NCI-H1417 treated with DMSO at 0.1 percent for 48 hours (cell line): ENCODE data around the gene VGLL3.
"Not testable (repeated sequence)": the region's sequence is repeated elsewhere in the genome, so short reads cannot be mapped to it uniquely, and the experiment has no call there.

ENCODE experiments used
- DNase-seq: peaks from one replicate; lab custom pipeline; 2025; lab: John Stamatoyannopoulos, UW

VGLL3 gene

GRCh38 chr3:86990734-86991481 is at the start of gene VGLL3:
Gene VGLL3 (minus strand): TSS chr3:86991149. CDS start chr3:86990743, 406 bp downstream.
- DNase-seq, result no peak

DNA sequence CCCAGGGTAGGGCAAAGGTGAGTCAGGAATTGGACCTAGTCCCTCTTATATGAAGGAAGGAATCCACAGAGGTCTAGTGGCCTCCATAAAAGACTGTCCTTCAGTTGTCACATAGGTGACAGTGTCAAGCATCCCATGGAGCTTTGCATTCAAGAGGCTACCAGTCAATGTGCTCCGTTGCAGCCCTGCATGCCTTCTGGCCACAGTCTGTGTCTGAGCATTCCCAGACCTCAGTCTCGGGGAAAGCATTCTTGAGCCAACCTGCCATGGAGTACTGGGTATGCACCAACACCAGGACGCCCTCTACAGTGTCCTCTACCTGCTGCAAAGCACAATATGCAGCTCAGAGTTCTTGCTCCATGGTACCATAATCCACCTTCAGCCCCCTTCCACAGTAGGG is 46.7 kb upstream of the VGLL3 start:
- DNase-seq, result no peak

- no peak for DNase-seq
Measured at GRCh38 chr3:87036671-87037070, 45.7 kb upstream of the VGLL3 start.

GRCh38 chr3:87035339-87035738 is 44.4 kb upstream of the VGLL3 start:
- DNase-seq, result no peak

- DNase-seq, result no peak
Measured at GRCh38 chr3:87033205-87033604, 42.3 kb upstream of the VGLL3 start.

- DNase-seq, result no peak
Measured at GRCh38 chr3:87025661-87026645, 35.0 kb upstream of the VGLL3 start.

- not testable (repeated sequence) for DNase-seq
Measured at GRCh38 chr3:87017370-87017769, 26.4 kb upstream of the VGLL3 start.

DNA sequence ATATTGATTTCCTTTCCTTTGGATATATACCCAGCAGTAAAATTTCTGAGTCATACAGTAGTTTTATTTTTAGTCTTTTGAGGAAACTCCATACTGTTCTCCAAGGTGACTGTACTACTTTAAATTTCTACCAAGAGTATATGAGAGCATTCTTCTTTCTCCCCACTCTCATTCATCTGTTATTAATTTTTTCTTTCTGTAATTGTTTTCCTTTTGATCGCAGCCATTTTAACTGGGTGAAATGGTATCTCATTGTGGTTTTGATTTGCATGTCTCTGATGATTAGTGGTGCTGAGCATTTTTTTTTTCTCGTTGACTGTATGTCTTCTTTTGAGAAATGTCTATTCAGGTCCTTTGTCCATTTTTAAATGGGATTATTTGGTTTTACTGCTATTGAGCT is 18.3 kb upstream of the VGLL3 start:
- DNase-seq, result no peak

GRCh38 chr3:87006844-87007439 is 16.0 kb upstream of the VGLL3 start:
- DNase-seq, result no peak

DNA sequence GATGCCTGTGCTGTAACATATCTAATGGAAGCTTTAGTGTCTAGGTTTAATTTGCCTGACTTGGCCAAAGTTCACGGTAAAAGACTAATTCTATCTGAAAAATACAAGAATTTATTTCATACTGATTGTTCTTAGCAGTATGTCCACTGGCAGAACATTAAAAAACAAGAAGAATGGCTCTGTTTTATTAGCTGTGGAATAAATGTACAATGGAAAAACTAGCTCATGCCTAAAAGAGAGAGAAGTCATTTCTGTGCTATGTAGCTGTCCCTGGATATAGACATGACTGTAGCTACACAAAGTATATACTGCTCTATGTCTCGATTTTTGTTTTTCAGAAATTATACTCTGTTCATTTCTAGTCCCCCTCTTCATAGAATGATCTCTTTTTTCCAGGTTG is 13.9 kb upstream of the VGLL3 start:
- DNase-seq, result no peak

DNA sequence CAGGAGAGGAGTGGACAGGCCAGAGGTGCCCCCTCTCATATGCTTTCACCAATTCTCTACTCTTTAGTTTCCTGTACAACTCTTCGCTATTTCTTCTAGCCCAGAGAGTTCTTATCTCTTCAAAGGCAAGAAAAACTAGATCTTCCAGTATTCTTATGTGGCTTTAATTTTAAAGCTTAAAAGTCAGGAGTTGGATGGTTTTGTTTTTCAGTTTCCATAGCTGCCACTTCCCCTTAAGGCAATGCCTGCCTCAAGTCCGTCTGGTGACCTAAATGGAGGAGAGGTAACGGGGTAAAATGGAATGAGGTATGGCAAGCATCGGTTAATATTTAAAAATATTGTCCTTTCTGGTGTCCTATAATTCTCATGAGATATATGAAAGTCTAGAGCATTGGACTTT is 11.4 kb upstream of the VGLL3 start:
- no peak for DNase-seq

DNA sequence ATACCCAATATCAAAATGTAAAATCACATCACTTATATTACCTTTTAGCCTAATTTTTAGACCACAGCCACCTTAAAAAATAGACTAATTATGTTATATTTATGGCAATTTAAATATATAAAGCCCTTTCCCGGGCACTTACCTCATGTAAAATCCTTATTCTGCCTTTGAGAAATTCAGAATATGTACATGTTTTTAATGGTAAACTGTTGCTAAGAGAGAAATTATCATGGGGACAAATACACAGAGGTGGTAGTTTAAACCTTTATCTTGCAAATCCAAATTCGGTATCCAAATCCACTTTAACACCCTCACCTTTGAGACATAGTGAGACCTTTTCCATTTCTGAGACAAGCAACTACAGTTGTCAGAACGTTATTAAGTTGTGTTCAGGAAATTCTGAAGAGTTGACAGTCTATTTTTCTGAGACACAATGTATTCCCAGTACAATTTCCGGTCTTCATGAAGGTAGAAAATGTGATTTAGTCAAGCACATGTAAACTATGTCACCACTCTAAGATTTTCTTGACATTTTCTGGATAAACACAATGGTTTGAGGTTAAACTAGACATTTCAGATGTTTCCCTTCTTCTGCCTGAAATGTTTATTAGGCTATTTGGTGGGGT is 10.6 kb upstream of the VGLL3 start:
- DNase-seq, result no peak

DNA sequence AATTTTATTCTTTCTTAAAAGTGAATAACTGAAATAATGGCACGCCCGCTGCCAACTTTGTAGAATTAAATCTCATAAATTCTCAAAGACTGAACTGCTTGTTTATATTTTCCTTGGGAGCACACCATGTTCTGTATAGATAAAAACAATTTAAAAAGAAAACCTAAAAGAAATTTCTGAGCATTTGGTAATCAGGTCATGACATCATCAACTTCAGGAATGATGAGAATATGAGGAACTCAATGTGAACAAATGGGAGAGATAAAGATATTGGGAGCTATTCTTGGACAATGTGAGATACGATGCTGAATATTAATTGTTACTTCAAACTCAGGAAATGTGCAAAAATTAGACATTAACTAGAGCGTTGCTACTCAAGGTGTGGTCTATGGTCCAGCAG is 10.0 kb upstream of the VGLL3 start:
- DNase-seq, result no peak

- no peak for DNase-seq
Measured at GRCh38 chr3:86998569-86998968, 7.6 kb upstream of the VGLL3 start.

DNA sequence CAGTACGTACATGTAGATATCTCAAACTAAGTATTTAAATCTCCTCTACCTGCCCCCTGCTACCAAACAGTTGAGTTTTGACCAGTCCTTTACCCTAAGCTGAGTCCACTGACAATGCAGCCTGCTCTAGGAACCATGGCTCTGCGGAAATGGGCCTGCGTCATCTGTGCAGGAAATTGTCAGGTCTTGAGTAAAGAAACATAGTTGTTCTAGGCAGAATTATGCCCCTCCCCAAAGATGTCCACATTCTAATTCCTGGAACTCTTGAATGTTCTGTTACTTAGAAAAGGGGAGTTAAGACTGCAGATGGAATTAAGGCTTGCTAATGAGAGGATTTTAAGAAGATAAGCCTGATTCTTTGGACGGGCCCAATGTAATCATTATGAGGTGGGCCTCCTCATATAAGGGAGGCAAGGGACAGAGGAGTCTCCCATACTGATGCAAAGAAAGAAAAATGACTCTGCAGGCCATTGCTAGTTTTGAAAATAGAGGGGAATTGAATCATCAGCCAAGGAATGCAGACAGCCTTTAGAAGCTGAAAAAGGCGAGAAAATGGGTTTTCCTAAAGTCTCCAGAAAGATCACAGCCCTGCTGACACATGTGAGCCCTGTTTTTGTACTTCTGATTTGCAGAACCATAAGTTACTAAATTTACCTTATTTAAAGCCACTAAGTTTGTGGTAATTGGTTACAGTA is 5.5 kb upstream of the VGLL3 start:
- DNase-seq, result no peak

DNA sequence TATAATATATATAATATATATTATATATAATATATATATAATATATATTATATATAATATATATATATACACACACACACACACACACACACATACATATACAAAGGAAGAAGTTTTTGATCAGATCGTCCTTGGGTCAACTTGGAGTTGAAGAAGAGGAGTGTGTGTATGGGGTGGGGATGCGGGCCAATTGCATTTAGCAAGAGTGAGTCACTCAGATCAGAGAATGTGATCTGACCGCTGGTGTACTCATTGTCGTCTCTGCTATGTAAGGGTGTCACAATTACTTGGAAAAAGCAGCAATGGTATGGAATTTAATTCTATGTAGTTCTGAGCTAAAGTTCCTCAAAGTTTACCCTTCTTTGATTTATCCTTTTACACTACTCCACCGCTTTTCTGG is 4.6 kb upstream of the VGLL3 start:
- DNase-seq, result no peak

DNA sequence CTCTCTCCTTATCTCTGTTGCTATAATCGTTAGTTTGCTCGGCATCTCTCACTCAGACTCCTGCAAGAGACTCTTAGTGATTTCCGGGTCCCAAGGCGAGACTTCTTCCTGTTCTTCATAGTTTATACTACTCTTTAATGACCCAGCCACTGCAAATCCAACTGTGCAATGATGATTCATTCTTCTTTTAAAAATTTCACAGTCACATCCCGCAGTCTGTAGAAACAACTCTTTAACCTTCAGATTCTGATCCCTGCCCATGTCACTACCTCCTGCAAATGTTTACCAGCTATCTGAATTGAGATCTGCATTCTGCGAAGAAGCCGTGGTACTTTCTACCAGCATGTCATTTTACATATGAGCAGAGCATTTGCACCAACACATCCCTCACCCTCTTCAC is 2.8 kb upstream of the VGLL3 start:
- DNase-seq, result no peak

GRCh38 chr3:86991840-86992435 is 989 bp upstream of the VGLL3 start:
- DNase-seq, result no peak

DNA sequence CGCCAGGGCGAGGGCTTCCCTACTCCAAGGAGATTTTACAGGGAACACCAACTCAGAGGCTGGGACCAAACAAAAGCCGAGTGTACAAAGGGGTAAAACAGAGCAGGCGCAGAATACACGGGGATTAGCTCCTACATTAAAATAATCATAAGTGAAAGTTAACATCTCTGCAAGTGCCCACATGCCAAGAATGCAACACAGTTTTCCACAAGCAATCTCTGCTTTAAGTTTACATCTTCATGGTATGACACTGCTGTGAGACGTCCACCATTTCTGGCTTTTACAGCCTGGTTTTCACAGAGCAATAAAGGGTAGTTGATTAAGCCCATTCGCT is 500 bp upstream of the VGLL3 start:
- DNase-seq, result no peak

DNA sequence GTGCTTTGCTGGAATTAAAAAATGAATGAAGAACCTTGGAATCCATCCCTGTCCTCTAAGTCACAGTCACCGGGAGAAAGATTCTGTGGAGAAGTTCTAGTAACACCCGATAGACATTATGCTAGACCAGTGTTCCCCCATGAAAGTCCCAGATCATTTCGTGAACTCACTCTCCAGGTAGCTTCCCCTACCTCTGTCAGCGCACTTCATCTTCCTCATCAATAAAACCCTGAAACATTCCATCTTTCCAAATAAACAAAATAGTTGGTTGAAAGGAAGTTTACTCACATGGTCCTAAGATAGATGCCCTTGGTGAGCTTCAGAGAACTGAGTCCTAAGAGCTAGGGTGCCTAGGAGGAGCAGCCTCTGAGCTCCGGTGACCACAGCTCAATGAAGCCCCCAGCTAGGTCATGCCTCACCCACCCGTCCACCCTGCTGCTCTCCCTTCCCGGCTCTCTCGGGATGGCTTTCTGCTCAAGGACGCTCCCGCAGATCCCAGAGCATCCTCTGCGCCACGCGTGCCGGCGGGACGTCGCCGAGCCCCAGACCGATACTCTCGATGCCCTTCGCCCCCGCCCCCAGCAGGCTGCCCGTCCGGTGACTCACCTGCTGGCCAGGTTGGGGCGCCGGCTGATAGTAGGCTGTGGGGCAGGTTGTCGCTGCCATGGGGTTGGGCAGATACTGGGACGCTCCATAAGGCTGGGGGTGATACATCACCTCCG is 776 bp downstream of the VGLL3 start:
- no peak for DNase-seq

DNA sequence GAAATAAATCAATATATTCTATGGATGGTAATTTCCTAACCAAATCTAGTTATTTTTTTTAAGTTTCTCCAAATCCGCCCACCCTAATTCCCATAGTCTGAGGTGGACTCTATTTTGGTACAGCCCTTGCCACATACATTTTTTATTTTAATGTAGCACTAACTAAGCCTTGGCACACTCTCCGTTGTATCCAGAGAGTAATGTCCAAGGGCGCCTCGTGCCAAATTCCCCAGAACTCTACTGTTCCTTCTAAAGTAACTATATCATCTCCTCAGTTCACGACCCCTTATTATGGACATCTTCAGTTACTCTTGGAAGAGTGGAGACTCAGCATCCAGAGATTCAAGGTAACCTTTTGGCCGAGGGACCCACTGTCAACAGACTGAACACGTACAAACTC is 1.3 kb downstream of the VGLL3 start:
- no peak for DNase-seq
